IMR-90 (cell line): Measurements from ENCODE around the gene ITGA1. TPM values are rescaled to one million over a fixed set of nuclear protein-coding genes. Genes with fewer than 3 reads are reported as not detected.
A peak's percentile ranks its signal among the peaks of the same experiment; 100 is the strongest.

Experiments
- ATAC-seq: fragments of 200-7000 bp; cut with Tn5 transposase; 2 replicates; pipeline ENCODE4 v1.9.1; 2020; ENCODE audit warnings: low read depth, mild to moderate bottlenecking, moderate library complexity
- BruUV-seq: library from RNA; stranded (reverse); fragments of 400-500 nt; replicated peaks from 2 replicates; lab custom pipeline; 2021; lab: Mats Ljungman, UMichigan
- CTCF ChIA-PET: fragments of 300-600 bp; formaldehyde crosslinking; extraction: SDS; loops from one replicate; lab custom pipeline; 2021; ENCODE audit warnings: antibody characterized with exemption; lab: Yijun Ruan, JAX
- POLR2A ChIA-PET: fragments of 300-600 bp; sonication (Branson Sonifier 250); formaldehyde crosslinking; loops from one replicate; lab custom pipeline; 2022; ENCODE audit warnings: antibody characterized with exemption; ENCODE audit not compliant: unreplicated experiment; lab: Charles Lee
- DNase-seq: peaks from one replicate; pipeline ENCODE4 v3.0.0; 2013
- H2AFZ ChIP-seq: replicated peaks from 2 replicates; pipeline ENCODE3; 2013; ENCODE audit warnings: low read length, mild to moderate bottlenecking; ENCODE audit not compliant: poor library complexity
- H2AK5ac ChIP-seq: 2 replicates; pipeline ENCODE4 v1.6.1; 2013; ENCODE audit warnings: low read depth, low read length, inconsistent platforms
- H2AK9ac ChIP-seq: replicated peaks from 2 replicates; pipeline ENCODE3; 2013; ENCODE audit warnings: mild to moderate bottlenecking, low read depth, low read length, moderate library complexity; ENCODE audit not compliant: poor library complexity
- H2BK120ac ChIP-seq: 2 replicates; pipeline ENCODE4 v1.6.1; 2013; ENCODE audit warnings: low read depth, low read length, inconsistent platforms
- H2BK15ac ChIP-seq: 3 replicates; pipeline ENCODE4 v1.6.1; 2013; ENCODE audit warnings: low read depth, low read length, inconsistent platforms
- H2BK20ac ChIP-seq: 2 replicates; pipeline ENCODE4 v1.6.1; 2013; ENCODE audit warnings: low read depth, mild to moderate bottlenecking, inconsistent platforms, low read length, moderate library complexity
- H2BK5ac ChIP-seq: 2 replicates; pipeline ENCODE4 v1.6.1; 2013; ENCODE audit warnings: mild to moderate bottlenecking, low read depth, low read length, inconsistent platforms; ENCODE audit not compliant: poor library complexity, severe bottlenecking
- H3K14ac ChIP-seq: replicated peaks from 2 replicates; pipeline ENCODE4 v1.6.1; 2013; ENCODE audit warnings: low read depth, low read length, inconsistent platforms
- H3K18ac ChIP-seq: 2 replicates; pipeline ENCODE4 v1.6.1; 2013; ENCODE audit warnings: low read depth, low read length, control low read depth
- H3K23ac ChIP-seq: 2 replicates; pipeline ENCODE4 v1.6.1; 2013; ENCODE audit warnings: low read depth, low read length, inconsistent platforms
- H3K27ac ChIP-seq: 2 replicates; pipeline ENCODE4 v1.5.1; 2013; ENCODE audit warnings: mild to moderate bottlenecking, control low read depth, low read length; ENCODE audit not compliant: insufficient read depth
- H3K27me3 ChIP-seq: 2 replicates; pipeline ENCODE4 v1.6.1; 2013; ENCODE audit warnings: low read length; ENCODE audit not compliant: control insufficient read depth, insufficient read depth
- H3K36me3 ChIP-seq: 2 replicates; pipeline ENCODE4 v1.6.1; 2013; ENCODE audit warnings: low read length, mixed read lengths; ENCODE audit not compliant: control insufficient read depth, insufficient read depth
- H3K4ac ChIP-seq: 2 replicates; pipeline ENCODE4 v1.6.1; 2013; ENCODE audit warnings: low read depth, low read length, inconsistent platforms
- H3K4me1 ChIP-seq: 2 replicates; pipeline ENCODE4 v1.6.1; 2013; ENCODE audit warnings: low read length, mixed read lengths; ENCODE audit not compliant: control insufficient read depth, insufficient read depth
- H3K4me2 ChIP-seq: 2 replicates; pipeline ENCODE4 v1.6.1; 2013; ENCODE audit warnings: low read depth, mild to moderate bottlenecking, control low read depth, low read length, moderate library complexity
- H3K4me3 ChIP-seq: 2 replicates; pipeline ENCODE4 v1.5.1; 2013; ENCODE audit warnings: low read depth, mild to moderate bottlenecking, control low read depth, low read length, moderate library complexity; ENCODE audit not compliant: insufficient read depth
- H3K56ac ChIP-seq: 2 replicates; pipeline ENCODE4 v1.6.1; 2013; ENCODE audit warnings: low read length, inconsistent platforms; ENCODE audit not compliant: insufficient read depth; ENCODE audit errors: extremely low read depth
- H3K79me1 ChIP-seq, 2 experiments: 2 replicates each; pipeline ENCODE4 v1.6.1; 2013; ENCODE audit warnings: low read length in 2 of 2, inconsistent platforms in 1 of 2, low read depth in 1 of 2
- H3K9ac ChIP-seq: 2 replicates; pipeline ENCODE4 v1.6.1; 2013; ENCODE audit warnings: low read depth, low read length, control low read depth
- H3K9me1 ChIP-seq: 2 replicates; pipeline ENCODE4 v1.6.1; 2013; ENCODE audit warnings: low read length, inconsistent platforms; ENCODE audit not compliant: insufficient read depth
- H3K9me3 ChIP-seq: 2 replicates; pipeline ENCODE4 v1.6.1; 2013; ENCODE audit warnings: low read length; ENCODE audit not compliant: control insufficient read depth, insufficient read depth
- H4K20me1 ChIP-seq: 2 replicates; pipeline ENCODE4 v1.6.1; 2013; ENCODE audit warnings: low read length, inconsistent platforms; ENCODE audit not compliant: insufficient read depth
- H4K5ac ChIP-seq: 2 replicates; pipeline ENCODE4 v1.6.1; 2013; ENCODE audit warnings: mild to moderate bottlenecking, low read depth, low read length, control low read depth
- H4K8ac ChIP-seq, 2 experiments: 2 replicates each; pipeline ENCODE4 v1.6.1; 2013; ENCODE audit warnings: low read depth in 2 of 2, low read length in 2 of 2, control low read depth in 1 of 2, inconsistent platforms in 1 of 2
- H4K91ac ChIP-seq: 2 replicates; pipeline ENCODE4 v1.6.1; 2013; ENCODE audit warnings: low read depth, low read length, inconsistent platforms; ENCODE audit not compliant: insufficient read depth
- FOS ChIP-seq: fragments of 150-350 bp; IDR thresholded peaks from 2 replicates; pipeline ENCODE4 v1.6.1; 2016; ENCODE audit warnings: low read depth, low read length
- NFE2L2 ChIP-seq: fragments of 150-350 bp; IDR thresholded peaks from 2 replicates; pipeline ENCODE4 v1.6.1; 2016; ENCODE audit warnings: low read depth, mild to moderate bottlenecking, low read length
- WGBS, 2 experiments: methylation state at CpG; one replicate each; pipeline versions ENCODE4 v1.1.5 to v1.1.7; 2013; ENCODE audit warnings: missing lambda C conversion rate in 2 of 2; ENCODE audit not compliant: insufficient read length in 1 of 2; ENCODE audit errors: extremely low coverage in 2 of 2; 5-methylcytosine and 5-hydroxymethylcytosine counted together
- dilution Hi-C: fragments of 300-500 bp; cut with HindIII; formaldehyde crosslinking; loops from one replicate; pipeline ENCODE4 v1.14.3; 2018; ENCODE audit warnings: low sequenced_read_pairs; ENCODE audit not compliant: unreplicated experiment
- in situ Hi-C: fragments of 300-500 bp; cut with MboI; formaldehyde crosslinking; loops from 3 replicates; pipeline ENCODE4 v1.14.3; 2019; ENCODE audit warnings: low sequenced_read_pairs, inconsistent platforms, mixed read lengths
- intact Hi-C: fragments of 100-400 bp; cut with micrococcal nuclease; formaldehyde crosslinking; loops from 2 replicates; pipeline ENCODE4 v1.10.0; 2022
- polyA plus RNA-seq, 3 experiments: library from polyadenylated mRNA; depleted of rRNA; stranded (reverse); fragments of >200 nt; gene quantifications; 2 replicates each; pipeline ENCODE4 v1.2.3, GENCODE V29; 2012; ENCODE audit warnings: low replicate concordance in 1 of 3
- total RNA-seq: library from RNA; depleted of rRNA; stranded (reverse); fragments of >200 nt; gene quantifications from 2 replicates; pipeline ENCODE4 v1.2.3, GENCODE V29; 2012

ITGA1 gene
- total and polyA plus RNA-seq, 2 of the 4 experiments (the other 2 are of a cell fraction): 22.3 to 95.2 TPM

GRCh38 chr5:52956915-52957747 lies 169.4 kb downstream of the ITGA1 start:
- no CpG with 5 or more reads among the region's 6 CpGs for WGBS, 2 experiments

More at GRCh38 chr5:52956915-52957747, 169.4 kb downstream of the ITGA1 start:
- in situ Hi-C loops: loop anchor here (25.0 kb wide), 1 partner anchor 1255 kb away; no protein-coding TSS in a partner anchor
- Histone ChIP-seq H3K27ac (no peak overlapping the region), H2BK15ac (no peak overlapping the region), H4K91ac (no peak overlapping the region), H2AK5ac (no peak overlapping the region), H3K9ac (no peak overlapping the region), H2BK120ac (no peak overlapping the region), H3K36me3 (peaks cover 11% of the 10 kb centered on the region), H2BK20ac (no peak overlapping the region), H3K14ac (no peak overlapping the region), H3K27me3 (no peaks in the 10 kb centered on the region), H3K9me1 (peaks cover 3% of the 10 kb centered on the region; the same call in 1 of the 2 replicates), H3K9me3 (no peaks in the 10 kb centered on the region), H2AK9ac (no peak overlapping the region), H3K4me2 (no peak overlapping the region), H3K4ac (no peak overlapping the region), H3K4me1 (peaks cover 3% of the 10 kb centered on the region; the same call in 1 of the 2 replicates), H3K18ac (no peak overlapping the region; the same call in 1 of the 2 replicates), H4K20me1 (no peaks in the 10 kb centered on the region), H2BK5ac (no peak overlapping the region), H3K79me1 (no peaks in the 10 kb centered on the region; a peak in 1 of 4 replicates), H3K23ac (peak overlapping the region; percentile 10; the same call in 1 of the 2 replicates), H2AFZ (peak overlapping the region; percentile 24), H3K4me3 (no peak overlapping the region), H3K56ac (no peak overlapping the region), H4K5ac (no peak overlapping the region), H4K8ac (no peak overlapping the region; a peak in 1 of 4 replicates)
- intact Hi-C loops: no loop called here
- peak; percentile 61 for ATAC-seq
- ChIA-PET POLR2A (no interaction called here), CTCF (interaction anchor here (0.6 kb wide), 1 partner anchor 136 kb away, joined by 5 read pairs; no protein-coding TSS in a partner anchor)
- dilution Hi-C loops: loop anchor here (25.0 kb wide), 1 partner anchor 105 kb away; no protein-coding TSS in a partner anchor
- TF ChIP-seq NFE2L2 (no peak), FOS (peak; percentile 55)
- BruUV-seq: no TSS peak
- DNase-seq: peak; percentile 30
